HepG2 (cell line): ENCODE measurements around the gene CEP131. TPM values are rescaled to one million over a fixed set of nuclear protein-coding genes. Genes with fewer than 3 reads are reported as not detected.

ENCODE experiments used
- AGO2 ChIP-seq: fragments of 200-400 bp; formaldehyde crosslinking; optimal IDR thresholded peaks from 2 replicates; pipeline ENCODE3; 2017; ENCODE audit warnings: mild to moderate bottlenecking, low read depth, low read length, moderate library complexity
- ARNTL ChIP-seq: sonication (generic); formaldehyde crosslinking; IDR thresholded peaks from 2 replicates; pipeline ENCODE4 v1.4.0; 2020; ENCODE audit warnings: mild to moderate bottlenecking, missing genetic modification reagents
- HNRNPL ChIP-seq: fragments of 200-400 bp; formaldehyde crosslinking; IDR thresholded peaks from 2 replicates; pipeline ENCODE4 v1.6.1; 2017; ENCODE audit warnings: mild to moderate bottlenecking, low read depth, low read length
- LCORL ChIP-seq, 2 experiments: fragments of 450-650 bp in 1 of 2; sonication (generic) in 1 of 2; formaldehyde crosslinking in 1 of 2; IDR thresholded peaks; 2 replicates each; pipeline versions ENCODE4 v1.5.0 to v1.6.1; 2017 to 2020; ENCODE audit warnings: antibody characterized with exemption in 1 of 2, missing genetic modification reagents in 1 of 2
- MBD4 ChIP-seq: IDR thresholded peaks from 2 replicates; pipeline ENCODE4 v1.6.1; 2012; ENCODE audit warnings: low read length, inconsistent platforms, borderline replicate concordance
- MEIS1 ChIP-seq: sonication (generic); formaldehyde crosslinking; IDR thresholded peaks from 2 replicates; pipeline ENCODE4 v1.9.0; 2021; ENCODE audit warnings: mild to moderate bottlenecking, missing genetic modification reagents, moderate library complexity, borderline replicate concordance
- REPIN1 ChIP-seq: sonication (generic); formaldehyde crosslinking; IDR thresholded peaks from 2 replicates; pipeline ENCODE4 v1.8.0; 2022; ENCODE audit warnings: missing genetic modification reagents, low read depth, mild to moderate bottlenecking, borderline replicate concordance
- TBX3 ChIP-seq: fragments of 450-650 bp; IDR thresholded peaks from 2 replicates; pipeline ENCODE4 v1.6.1; 2017; ENCODE audit warnings: antibody characterized with exemption, mild to moderate bottlenecking, inconsistent platforms, borderline replicate concordance
- TCF7 ChIP-seq: sonication (generic); IDR thresholded peaks from 2 replicates; pipeline ENCODE4 v1.6.1; 2016; ENCODE audit warnings: antibody characterized with exemption, low read depth
- THAP11 ChIP-seq: IDR thresholded peaks from 2 replicates; pipeline ENCODE4 v1.6.1; 2016; ENCODE audit warnings: missing biosample characterization, missing genetic modification reagents
- XRCC5 ChIP-seq: fragments of 200-400 bp; formaldehyde crosslinking; optimal IDR thresholded peaks from 2 replicates; pipeline ENCODE3; 2017; ENCODE audit warnings: mild to moderate bottlenecking, low read length
- ZNF34 ChIP-seq: sonication (generic); formaldehyde crosslinking; IDR thresholded peaks from 2 replicates; pipeline ENCODE4 v1.4.0; 2020; ENCODE audit warnings: mild to moderate bottlenecking, missing genetic modification reagents, borderline replicate concordance
- ZSCAN22 ChIP-seq: sonication (generic); formaldehyde crosslinking; IDR thresholded peaks from 2 replicates; pipeline ENCODE4 v1.4.0; 2020; ENCODE audit warnings: mild to moderate bottlenecking, missing genetic modification reagents
- polyA plus RNA-seq, 8 experiments: library from polyadenylated mRNA; depleted of rRNA in 3 of 8; stranded (reverse) in 7 of 8; unstranded in 1 of 8; fragments of >200 nt; fragmentation: Illumina TruSeq in 4 of 8; extraction: Trizol in 4 of 8; gene quantifications; 2 replicates each; pipeline versions ENCODE4 v1.2.1 to v1.2.3, GENCODE V29; 2011 to 2016; ENCODE audit warnings: low read depth in 4 of 8, missing spikeins in 1 of 8, mixed read lengths in 1 of 8; ENCODE audit not compliant: insufficient read depth in 1 of 8
- total RNA-seq, 5 experiments: library from RNA; depleted of rRNA; stranded (reverse); fragments of >200 nt; fragmentation: Illumina TruSeq; extraction: Trizol; gene quantifications; 2 replicates each; pipeline ENCODE4 v1.2.3, GENCODE V29; 2016; ENCODE audit warnings: low read depth in 1 of 5
- TF ChIP-seq, protein P1 (sequence below): IDR thresholded peaks from 2 replicates; pipeline ENCODE4 v1.6.1; 2018; ENCODE audit warnings: missing genetic modification reagents, mild to moderate bottlenecking, missing compliant biosample characterization
- TF ChIP-seq, protein P2 (sequence below), 2 experiments: fragments of 450-650 bp in 1 of 2; sonication (generic) in 1 of 2; formaldehyde crosslinking in 1 of 2; IDR thresholded peaks; 2 replicates each; pipeline versions ENCODE4 v1.6.1 to v1.8.0; 2016 to 2022; ENCODE audit warnings: antibody characterized with exemption in 1 of 2, mild to moderate bottlenecking in 1 of 2, missing genetic modification reagents in 1 of 2
- TF ChIP-seq, protein P3 (sequence below): sonication (generic); formaldehyde crosslinking; IDR thresholded peaks from 2 replicates; pipeline ENCODE4 v1.4.0; 2020; ENCODE audit warnings: missing genetic modification reagents

The CEP131 gene
- total and polyA plus RNA-seq, 2 of the 13 experiments (the other 11 are each of a cell fraction or from before 2014, with no cell fraction given): 5.0 to 16.8 TPM

DNA sequence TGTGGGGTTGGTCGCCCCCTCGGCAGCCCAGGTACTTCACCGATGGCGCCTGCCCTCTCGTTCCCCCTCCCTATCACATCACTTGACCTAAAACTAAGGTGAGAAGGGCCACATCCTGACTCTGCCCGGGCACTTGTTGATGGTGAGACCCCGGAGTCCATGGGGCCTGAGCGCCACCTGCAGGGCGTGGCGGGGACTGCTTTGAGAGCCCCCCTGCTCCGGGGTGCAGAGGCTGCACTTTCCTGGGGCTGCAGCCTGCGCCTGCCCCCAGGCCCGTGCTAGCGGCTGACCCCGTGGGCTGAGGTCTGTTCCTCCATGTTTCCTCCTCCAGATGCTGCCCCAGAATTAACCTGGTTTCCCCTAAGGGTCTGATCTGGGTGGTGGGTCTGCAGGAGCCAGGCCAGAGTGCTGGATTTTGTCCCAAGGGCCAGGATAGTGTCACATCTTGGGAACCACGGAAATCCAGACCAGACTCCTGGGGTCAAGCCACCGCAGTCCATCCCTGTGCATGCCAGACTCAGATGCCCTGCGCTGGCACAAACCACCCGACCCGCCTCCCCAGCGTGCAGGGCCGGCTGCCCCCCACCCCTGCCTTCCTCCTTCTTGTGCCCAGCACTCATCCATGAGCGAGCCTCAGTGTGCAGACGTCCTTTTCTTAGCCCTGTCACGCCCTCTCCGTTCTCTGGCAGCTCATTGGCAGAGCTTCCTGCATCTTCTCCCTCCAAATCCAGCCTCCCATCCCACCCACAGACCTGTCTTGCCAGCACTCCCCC is 19.1 kb upstream of the CEP131 start (continued):
- TF ChIP-seq ZNF34 (CRISPR knock-in tag) (0 out of 2 replicates have a peak, but pooled peaks have one; percentile 70), THAP11 (CRISPR knock-in tag) (0 out of 2 replicates have a peak, but pooled peaks have one; percentile 30), ZSCAN22 (CRISPR knock-in tag) (no peak), REPIN1 (no peak), ARNTL (CRISPR knock-in tag) (peak; percentile 60; the same call in 1 of the 2 replicates), HNRNPL (peak; percentile 75; the same call in 1 of the 2 replicates), TCF7 (no peak), LCORL (IDR thresholded peaks at IDR 0.05) (no peak), LCORL (CRISPR knock-in tag; IDR thresholded peaks at IDR 0.05) (peak; percentile 45; the same call in 1 of the 2 replicates), XRCC5 (peak; percentile 90), MBD4 (no peak), MEIS1 (0 out of 2 replicates have a peak, but pooled peaks have one; percentile 50), TBX3 (no peak), AGO2 (peak; percentile 96)
- TF ChIP-seq, protein P1, sequence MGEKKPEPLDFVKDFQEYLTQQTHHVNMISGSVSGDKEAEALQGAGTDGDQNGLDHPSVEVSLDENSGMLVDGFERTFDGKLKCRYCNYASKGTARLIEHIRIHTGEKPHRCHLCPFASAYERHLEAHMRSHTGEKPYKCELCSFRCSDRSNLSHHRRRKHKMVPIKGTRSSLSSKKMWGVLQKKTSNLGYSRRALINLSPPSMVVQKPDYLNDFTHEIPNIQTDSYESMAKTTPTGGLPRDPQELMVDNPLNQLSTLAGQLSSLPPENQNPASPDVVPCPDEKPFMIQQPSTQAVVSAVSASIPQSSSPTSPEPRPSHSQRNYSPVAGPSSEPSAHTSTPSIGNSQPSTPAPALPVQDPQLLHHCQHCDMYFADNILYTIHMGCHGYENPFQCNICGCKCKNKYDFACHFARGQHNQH: peak; percentile 52; the same call in 1 of the 2 replicates
- TF ChIP-seq, protein P2, sequence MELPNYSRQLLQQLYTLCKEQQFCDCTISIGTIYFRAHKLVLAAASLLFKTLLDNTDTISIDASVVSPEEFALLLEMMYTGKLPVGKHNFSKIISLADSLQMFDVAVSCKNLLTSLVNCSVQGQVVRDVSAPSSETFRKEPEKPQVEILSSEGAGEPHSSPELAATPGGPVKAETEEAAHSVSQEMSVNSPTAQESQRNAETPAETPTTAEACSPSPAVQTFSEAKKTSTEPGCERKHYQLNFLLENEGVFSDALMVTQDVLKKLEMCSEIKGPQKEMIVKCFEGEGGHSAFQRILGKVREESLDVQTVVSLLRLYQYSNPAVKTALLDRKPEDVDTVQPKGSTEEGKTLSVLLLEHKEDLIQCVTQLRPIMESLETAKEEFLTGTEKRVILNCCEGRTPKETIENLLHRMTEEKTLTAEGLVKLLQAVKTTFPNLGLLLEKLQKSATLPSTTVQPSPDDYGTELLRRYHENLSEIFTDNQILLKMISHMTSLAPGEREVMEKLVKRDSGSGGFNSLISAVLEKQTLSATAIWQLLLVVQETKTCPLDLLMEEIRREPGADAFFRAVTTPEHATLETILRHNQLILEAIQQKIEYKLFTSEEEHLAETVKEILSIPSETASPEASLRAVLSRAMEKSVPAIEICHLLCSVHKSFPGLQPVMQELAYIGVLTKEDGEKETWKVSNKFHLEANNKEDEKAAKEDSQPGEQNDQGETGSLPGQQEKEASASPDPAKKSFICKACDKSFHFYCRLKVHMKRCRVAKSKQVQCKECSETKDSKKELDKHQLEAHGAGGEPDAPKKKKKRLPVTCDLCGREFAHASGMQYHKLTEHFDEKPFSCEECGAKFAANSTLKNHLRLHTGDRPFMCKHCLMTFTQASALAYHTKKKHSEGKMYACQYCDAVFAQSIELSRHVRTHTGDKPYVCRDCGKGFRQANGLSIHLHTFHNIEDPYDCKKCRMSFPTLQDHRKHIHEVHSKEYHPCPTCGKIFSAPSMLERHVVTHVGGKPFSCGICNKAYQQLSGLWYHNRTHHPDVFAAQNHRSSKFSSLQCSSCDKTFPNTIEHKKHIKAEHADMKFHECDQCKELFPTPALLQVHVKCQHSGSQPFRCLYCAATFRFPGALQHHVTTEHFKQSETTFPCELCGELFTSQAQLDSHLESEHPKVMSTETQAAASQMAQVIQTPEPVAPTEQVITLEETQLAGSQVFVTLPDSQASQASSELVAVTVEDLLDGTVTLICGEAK (IDR thresholded peaks at IDR 0.05): no peak
- TF ChIP-seq, protein P2 (CRISPR knock-in tag; IDR thresholded peaks at IDR 0.05): 0 out of 2 replicates have a peak, but pooled peaks have one; percentile 31
- TF ChIP-seq, protein P3, sequence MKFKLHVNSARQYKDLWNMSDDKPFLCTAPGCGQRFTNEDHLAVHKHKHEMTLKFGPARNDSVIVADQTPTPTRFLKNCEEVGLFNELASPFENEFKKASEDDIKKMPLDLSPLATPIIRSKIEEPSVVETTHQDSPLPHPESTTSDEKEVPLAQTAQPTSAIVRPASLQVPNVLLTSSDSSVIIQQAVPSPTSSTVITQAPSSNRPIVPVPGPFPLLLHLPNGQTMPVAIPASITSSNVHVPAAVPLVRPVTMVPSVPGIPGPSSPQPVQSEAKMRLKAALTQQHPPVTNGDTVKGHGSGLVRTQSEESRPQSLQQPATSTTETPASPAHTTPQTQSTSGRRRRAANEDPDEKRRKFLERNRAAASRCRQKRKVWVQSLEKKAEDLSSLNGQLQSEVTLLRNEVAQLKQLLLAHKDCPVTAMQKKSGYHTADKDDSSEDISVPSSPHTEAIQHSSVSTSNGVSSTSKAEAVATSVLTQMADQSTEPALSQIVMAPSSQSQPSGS (CRISPR knock-in tag): 0 out of 2 replicates have a peak, but pooled peaks have one; percentile 16
